Dermis blood vessel endothelial cell (primary cell): ENCODE measurements around the gene ULK4. TPM values are rescaled to one million over a fixed set of nuclear protein-coding genes. Genes with fewer than 3 reads are reported as not detected.

Source experiments
- DNase-seq: peaks from one replicate; pipeline ENCODE4 v3.0.0; 2010
- total RNA-seq: library from RNA; depleted of rRNA; stranded (reverse); fragments of >200 nt; gene quantifications from 2 replicates; pipeline ENCODE4 v1.2.3, GENCODE V29; 2014

Gene ULK4
- total RNA-seq, 1 donor from 2014 or later = 25.2 TPM

DNA sequence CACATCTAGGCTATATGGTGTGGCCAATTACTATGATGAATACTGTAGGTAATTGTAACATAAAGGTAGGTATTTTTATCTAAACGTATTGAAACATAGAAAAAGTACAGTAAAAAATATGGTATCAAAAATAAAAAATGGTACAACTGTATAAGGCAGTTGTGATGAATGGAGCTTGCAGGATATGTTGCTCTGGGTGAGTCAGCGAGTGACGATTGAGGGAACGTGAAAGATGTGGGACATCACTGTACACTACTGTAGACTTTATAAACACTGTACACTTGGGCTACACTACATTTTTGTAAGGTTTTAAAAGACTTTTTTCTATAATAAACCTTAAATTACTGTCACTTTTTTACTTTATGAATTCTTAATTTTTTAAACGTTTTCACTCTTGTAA, 752.3 kb downstream of the ULK4 start:
- DNase-seq = peak; percentile 21

DNA sequence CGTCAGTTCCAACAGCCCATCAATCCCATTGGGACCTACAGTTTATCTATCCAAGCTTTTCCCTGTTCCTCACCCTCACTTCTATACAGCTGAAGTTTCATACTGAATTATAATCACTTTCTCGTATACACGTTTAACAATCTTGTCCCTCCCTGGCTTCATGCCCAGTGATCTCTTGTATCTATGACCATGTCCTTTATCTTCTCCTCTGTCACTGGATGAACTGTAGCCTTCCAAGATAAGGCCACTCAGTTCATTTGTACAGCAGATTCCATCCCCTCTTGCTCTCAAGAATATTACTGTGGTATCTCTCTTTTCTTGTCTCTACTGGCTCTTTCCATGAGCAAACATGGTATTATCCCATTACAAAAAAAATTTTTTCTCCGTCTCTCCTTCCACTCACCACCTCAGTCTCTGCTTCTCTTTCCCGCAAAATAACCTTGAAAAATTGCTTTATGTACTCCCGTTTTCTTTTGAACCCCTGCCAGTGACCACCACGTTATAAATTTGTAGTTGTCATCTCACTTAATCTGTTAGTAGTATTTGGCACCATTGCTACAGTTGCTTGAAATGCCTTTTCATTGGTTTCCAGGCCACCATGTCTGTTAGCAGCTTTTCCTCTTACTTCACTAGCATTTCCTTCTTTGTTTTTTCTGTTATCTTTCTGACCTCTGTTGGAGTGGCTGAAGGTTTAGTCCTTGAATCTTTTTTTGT, 753.2 kb downstream of the ULK4 start:
- peak; percentile 3 for DNase-seq

GRCh38 chr3:41207355-41207754, 754.5 kb downstream of the ULK4 start:
- peak; percentile 5 for DNase-seq

DNA sequence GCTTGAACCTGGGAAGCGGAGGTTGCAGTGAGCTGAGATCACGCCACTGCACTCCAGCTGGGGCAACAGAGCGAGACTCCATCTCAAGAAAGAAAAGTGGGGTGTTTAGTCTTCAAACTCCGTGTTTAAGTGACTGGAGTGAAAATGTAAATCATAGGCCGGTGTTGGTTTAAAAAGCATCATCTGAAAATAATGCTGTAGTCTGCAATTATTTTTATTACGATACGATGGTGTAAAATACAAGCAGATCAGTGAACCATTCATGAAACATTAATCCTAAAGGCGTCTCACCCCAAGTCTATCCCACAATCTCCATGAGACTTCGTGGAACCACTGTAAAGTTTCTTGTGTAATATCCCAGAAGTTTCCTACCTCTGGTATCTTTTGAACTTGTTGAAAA, 756.3 kb downstream of the ULK4 start:
- no peak for DNase-seq

DNA sequence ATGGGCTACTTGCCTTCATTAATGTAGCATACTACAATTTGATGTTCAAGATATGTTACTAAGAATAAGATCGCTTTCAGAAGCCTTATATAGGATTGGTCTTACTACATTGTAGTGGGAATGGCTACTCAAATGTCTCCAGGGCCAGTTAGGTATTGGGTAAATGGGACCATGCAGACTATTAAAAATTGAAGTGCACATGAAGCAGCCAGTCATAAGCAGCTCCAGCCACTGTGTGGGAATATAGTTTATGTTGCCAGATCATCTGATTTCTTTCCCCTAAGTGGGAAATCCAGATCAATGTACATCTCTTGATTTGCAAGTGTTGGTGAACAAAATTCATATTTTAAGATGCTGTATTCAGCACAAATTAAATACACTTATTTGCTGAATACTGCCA, 757.5 kb downstream of the ULK4 start:
- peak; percentile 13 for DNase-seq

DNA sequence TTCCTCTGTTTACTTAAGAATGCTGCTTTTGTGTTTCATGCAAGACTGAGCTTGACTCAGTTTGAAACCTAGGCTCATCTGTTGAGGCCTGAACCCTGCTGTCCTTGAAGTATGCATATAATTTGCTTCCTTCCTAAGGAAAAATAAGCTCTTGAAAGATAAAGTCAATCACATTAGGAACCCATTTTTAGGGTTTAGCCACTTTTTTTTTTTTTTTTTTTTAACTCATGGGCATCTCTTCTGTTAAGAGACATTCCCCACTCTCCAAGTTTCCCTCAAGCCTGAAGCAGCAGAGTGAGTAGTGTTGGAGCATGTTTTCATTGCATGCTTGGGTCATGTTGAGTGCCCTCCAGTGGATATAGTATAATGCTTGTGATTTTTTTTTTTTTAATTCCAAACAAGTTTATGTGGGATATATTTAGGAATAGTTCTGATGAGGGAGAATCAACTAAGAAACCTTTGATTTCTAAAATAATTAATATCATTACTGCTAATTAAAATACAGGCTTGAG, 759.0 kb downstream of the ULK4 start:
- DNase-seq = peak; percentile 78

DNA sequence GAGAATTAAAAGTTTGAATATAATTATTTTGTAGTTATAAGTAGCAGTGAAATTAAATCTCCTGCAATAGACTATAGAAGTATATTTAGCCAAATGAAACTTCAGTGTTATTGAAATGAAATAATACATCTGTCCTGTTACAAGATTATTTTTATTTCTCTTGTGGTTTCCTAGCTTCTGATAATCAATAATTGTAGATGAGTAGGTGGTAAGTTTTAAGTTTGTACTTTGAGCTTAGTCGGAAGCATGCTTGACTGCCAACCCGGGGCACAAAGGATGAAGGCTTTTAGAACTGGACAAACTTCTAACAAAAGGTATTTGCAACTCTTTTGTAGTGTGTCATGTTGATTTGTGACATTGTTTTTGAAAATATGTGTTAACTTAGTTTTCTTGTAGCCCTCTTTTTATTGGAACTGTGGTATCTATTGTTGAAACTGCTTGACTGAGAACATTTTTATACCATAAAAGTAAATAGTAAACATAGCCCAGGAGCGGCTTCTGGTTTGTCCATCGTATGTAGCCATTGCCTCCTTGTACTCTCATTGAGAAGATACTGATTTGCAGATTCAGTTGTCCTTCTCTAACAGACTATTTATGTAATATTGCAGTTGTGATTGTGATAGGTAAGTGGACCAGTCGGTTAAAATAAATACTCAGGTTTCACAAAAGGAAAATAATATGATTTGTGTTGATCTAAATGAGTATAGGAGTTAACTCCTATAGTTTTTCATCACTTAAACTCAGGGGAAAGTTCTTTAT, 759.6 kb downstream of the ULK4 start:
- peak; percentile 30 for DNase-seq

GRCh38 chr3:41200669-41201021, 761.3 kb downstream of the ULK4 start:
- DNase-seq = peak; percentile 53

DNA sequence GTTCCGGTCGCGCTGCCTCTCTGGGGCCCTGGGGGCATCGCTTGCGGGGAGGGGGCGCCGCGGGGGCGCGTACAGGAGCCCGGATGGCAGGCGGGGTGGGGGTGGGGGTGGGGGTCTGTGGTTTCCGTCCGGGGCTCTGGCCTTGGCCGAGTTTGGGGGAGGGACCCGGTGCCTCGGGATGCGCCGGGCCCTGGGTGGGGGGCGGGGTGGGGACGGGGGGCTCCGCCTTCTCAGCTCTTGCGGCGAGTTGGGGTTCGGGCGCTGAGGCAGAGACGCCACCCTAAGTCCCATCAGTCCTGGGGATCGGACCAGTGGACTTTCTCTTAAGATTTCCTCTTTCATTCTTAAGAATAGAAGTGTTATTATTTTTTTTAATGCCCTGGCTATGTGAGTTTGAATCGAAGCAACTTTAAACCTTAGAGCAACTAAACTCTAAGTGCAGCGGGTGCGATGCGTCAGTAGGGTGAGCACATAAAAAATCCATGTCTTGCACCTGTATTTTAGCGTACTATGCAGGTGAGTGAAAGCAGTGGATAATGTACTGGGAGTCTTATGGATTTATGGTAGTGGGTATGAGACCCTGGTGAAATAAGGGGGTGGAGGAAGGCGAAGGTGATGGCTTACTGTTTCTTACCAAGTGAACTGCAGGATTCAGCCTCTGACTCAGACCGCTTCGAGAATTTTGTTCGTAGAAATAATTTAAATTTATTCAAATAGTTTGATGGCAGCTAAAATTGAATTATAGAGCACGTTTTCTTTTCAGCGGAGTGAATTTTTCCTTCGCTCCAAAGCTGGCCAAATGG, 761.8 kb downstream of the ULK4 start:
- peak; percentile 55 for DNase-seq

GRCh38 chr3:41198950-41199865, 762.7 kb downstream of the ULK4 start, which contains the start of gene CTNNB1:
CTNNB1 (plus strand) TSS chr3:41199505; CDS start chr3:41224069, 24,564 bp downstream.
- DNase-seq = peak; percentile 96

DNA sequence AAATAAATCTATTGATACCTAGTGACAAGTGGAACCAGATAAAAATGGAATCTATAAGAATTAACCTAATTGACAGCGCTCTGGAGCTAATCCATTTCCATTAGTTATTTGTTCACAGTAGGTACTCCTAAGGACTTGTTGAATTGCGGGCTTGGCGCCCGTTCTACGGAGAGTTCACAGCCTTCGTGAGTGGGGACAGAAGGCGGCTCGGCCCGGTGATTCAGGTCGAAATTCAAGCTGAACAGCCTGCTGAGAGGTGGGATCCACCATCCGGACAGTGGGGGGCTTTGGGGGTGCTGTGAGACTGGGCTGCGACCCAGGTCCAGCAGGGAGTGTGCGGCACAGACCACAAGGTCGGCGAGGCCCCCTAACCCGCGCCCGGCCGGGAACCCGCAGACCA, 763.4 kb downstream of the ULK4 start:
- DNase-seq = peak; percentile 55

DNA sequence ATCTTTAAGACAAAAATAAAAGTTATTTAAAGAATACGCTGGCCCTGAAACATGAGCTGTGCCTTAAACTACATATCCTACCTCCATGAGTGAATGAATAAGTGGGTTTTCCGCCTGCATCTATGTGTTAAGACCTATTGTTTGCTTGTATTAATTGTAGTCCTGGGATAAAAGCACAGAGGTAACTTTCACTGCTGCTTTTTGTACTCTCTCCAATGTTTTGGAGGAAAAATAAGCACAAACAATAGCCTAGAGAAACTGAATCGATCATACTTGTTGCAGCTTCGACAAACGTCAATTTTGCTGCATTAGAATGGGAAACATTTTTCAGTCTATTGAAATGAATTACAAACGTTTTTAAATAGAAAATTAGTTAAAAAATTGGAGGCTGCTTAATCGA, 763.9 kb downstream of the ULK4 start:
- peak; percentile 4 for DNase-seq

Other genes with a start within 250 kb of the ULK4 start
- gene TRAK1, start 129.3 kb upstream of the ULK4 start, total RNA-seq = 52.1 and 67.3 TPM in 2 replicates